Neuronal stem cell (in vitro differentiated cells): ENCODE data around the gene COL11A1.
"Not testable (repeated sequence)": the region's sequence is repeated elsewhere in the genome, so short reads cannot be mapped to it uniquely, and the experiment has no call there.

ENCODE experiments used
- DNase-seq: peaks from one replicate; pipeline ENCODE4 v3.0.0-alpha.2; 2013; ENCODE audit warnings: low spot score
- H2AFZ ChIP-seq: one replicate; pipeline ENCODE4 v1.6.1; 2013; ENCODE audit warnings: mild to moderate bottlenecking, low read length, inconsistent platforms
- H2AK5ac ChIP-seq: 2 replicates; pipeline ENCODE4 v1.6.1; 2013; ENCODE audit warnings: low read depth, mild to moderate bottlenecking, inconsistent platforms, low read length, moderate library complexity, mixed read lengths
- H2BK120ac ChIP-seq: 2 replicates; pipeline ENCODE4 v1.6.1; 2013; ENCODE audit warnings: low read depth, mild to moderate bottlenecking, inconsistent platforms, low read length, moderate library complexity, mixed read lengths
- H2BK12ac ChIP-seq: one replicate; pipeline ENCODE4 v1.6.1; 2013; ENCODE audit warnings: low read length, inconsistent platforms
- H2BK15ac ChIP-seq: 2 replicates; pipeline ENCODE4 v1.6.1; 2013; ENCODE audit warnings: mild to moderate bottlenecking, low read length, inconsistent platforms, mixed read lengths
- H2BK5ac ChIP-seq: one replicate; pipeline ENCODE4 v1.6.1; 2013; ENCODE audit warnings: inconsistent platforms, mild to moderate bottlenecking, low read length, moderate library complexity
- H3K14ac ChIP-seq: one replicate; pipeline ENCODE4 v1.6.1; 2013; ENCODE audit warnings: low read length, inconsistent platforms
- H3K18ac ChIP-seq: 2 replicates; pipeline ENCODE4 v1.6.1; 2013; ENCODE audit warnings: low read length, inconsistent platforms
- H3K23ac ChIP-seq: 2 replicates; pipeline ENCODE4 v1.6.1; 2013; ENCODE audit warnings: low read depth, mild to moderate bottlenecking, mixed read lengths, low read length, inconsistent platforms; ENCODE audit not compliant: poor library complexity
- H3K27ac ChIP-seq: replicated peaks from 3 replicates; pipeline ENCODE4 v1.5.1; 2013; ENCODE audit warnings: low read length, inconsistent platforms
- H3K27me3 ChIP-seq, 3 experiments: 2 replicates each; pipeline ENCODE4 v1.6.1; 2013; ENCODE audit warnings: low read length in 3 of 3, mild to moderate bottlenecking in 2 of 3, inconsistent platforms in 1 of 3, low read depth in 1 of 3, mixed read lengths in 1 of 3, moderate library complexity in 1 of 3; ENCODE audit not compliant: control insufficient read depth in 3 of 3, insufficient read depth in 3 of 3
- H3K36me3 ChIP-seq, 2 donors: replicated peaks in 1 of 2; 2 replicates each; pipeline ENCODE4 v1.6.1; 2013; ENCODE audit warnings: low read length in 2 of 2; ENCODE audit not compliant: control insufficient read depth in 2 of 2, insufficient read depth in 2 of 2
- H3K4ac ChIP-seq: 2 replicates; pipeline ENCODE4 v1.6.1; 2013; ENCODE audit warnings: inconsistent platforms, mild to moderate bottlenecking, low read length, moderate library complexity
- H3K4me1 ChIP-seq, 2 donors: 1 replicate in 1 of 2; 2 replicates in 1 of 2; pipeline ENCODE4 v1.6.1; 2013; ENCODE audit warnings: low read length in 2 of 2, low read depth in 1 of 2; ENCODE audit not compliant: control insufficient read depth in 2 of 2, insufficient read depth in 1 of 2
- H3K4me2 ChIP-seq: one replicate; pipeline ENCODE4 v1.6.1; 2013; ENCODE audit warnings: mild to moderate bottlenecking, low read length, inconsistent platforms; ENCODE audit not compliant: insufficient read depth, poor library complexity, severe bottlenecking
- H3K4me3 ChIP-seq, 2 donors: 2 replicates each; pipeline ENCODE4 v1.5.1; 2013; ENCODE audit warnings: low read length in 2 of 2, mild to moderate bottlenecking in 2 of 2, inconsistent platforms in 1 of 2, moderate library complexity in 1 of 2
- H3K79me1 ChIP-seq: one replicate; pipeline ENCODE4 v1.6.1; 2013; ENCODE audit warnings: low read depth, mild to moderate bottlenecking, inconsistent platforms, low read length, moderate library complexity
- H3K9ac ChIP-seq: one replicate; pipeline ENCODE4 v1.6.1; 2013; ENCODE audit warnings: mild to moderate bottlenecking, low read depth, low read length, inconsistent platforms; ENCODE audit not compliant: poor library complexity
- H3K9me3 ChIP-seq, 2 donors: replicated peaks in 1 of 2; 2 replicates each; pipeline versions ENCODE3 to v1.6.1; 2013; ENCODE audit warnings: low read length in 2 of 2, mild to moderate bottlenecking in 2 of 2, inconsistent platforms in 1 of 2, low read depth in 1 of 2, mixed read lengths in 1 of 2, moderate library complexity in 1 of 2; ENCODE audit not compliant: control insufficient read depth in 2 of 2, insufficient read depth in 1 of 2
- H4K8ac ChIP-seq: one replicate; pipeline ENCODE4 v1.6.1; 2013; ENCODE audit warnings: low read depth, mild to moderate bottlenecking, inconsistent platforms, low read length, moderate library complexity
- H4K91ac ChIP-seq: one replicate; pipeline ENCODE4 v1.6.1; 2013; ENCODE audit warnings: low read length, low read depth, mild to moderate bottlenecking, inconsistent platforms; ENCODE audit not compliant: poor library complexity
- WGBS, 2 donors: extraction: QIAGEN DNeasy Blood & Tissue Kit; methylation state at CpG; one replicate each; pipeline ENCODE4 v1.1.7; 2013; ENCODE audit warnings: missing lambda C conversion rate in 2 of 2, mixed read lengths in 1 of 2; ENCODE audit not compliant: insufficient read length in 2 of 2, insufficient replicate concordance in 1 of 2; ENCODE audit errors: extremely low coverage in 2 of 2; 5-methylcytosine and 5-hydroxymethylcytosine counted together

COL11A1 gene

DNA sequence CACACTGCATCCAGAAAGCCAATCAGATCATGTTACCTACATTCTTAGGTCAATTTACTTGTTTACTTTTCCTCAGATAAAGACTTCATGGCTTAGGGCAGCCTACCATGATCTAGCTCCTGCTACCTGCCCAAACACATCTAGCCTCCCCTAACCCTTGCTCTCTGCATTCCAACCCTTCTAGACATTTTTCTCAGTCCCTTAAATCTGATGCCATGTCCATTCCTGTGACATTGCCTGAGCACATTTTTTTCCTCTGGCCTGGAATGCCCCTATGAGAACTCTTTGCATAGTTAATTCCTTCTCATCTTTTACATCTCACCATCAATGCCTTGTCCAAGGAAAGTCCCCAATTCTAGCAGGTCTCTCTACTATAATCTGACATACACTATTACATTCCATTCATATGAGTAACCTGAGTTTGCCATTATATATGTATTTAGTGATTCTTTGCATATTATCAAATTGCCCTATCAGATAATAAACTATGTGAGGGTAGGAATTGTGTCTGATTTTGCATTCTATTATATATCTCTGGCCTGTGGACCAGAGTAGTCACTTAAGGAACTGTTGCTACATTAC, 166.9 kb downstream of the COL11A1 start:
- H3K9ac ChIP-seq: no peak overlapping the region
- H2BK5ac ChIP-seq: no peak overlapping the region
- H2AK5ac ChIP-seq: no peak overlapping the region
- H3K79me1 ChIP-seq: no peaks in the 10 kb centered on the region
- H2BK12ac ChIP-seq: no peak overlapping the region
- no peaks in the 10 kb centered on the region for H3K27me3 ChIP-seq
- H2AFZ ChIP-seq: no peak overlapping the region
- H3K14ac ChIP-seq: no peak overlapping the region
- no peak for DNase-seq
- H3K36me3 ChIP-seq: peaks cover 0 to 6% of the 10 kb centered on the region in 2 donors
- H3K4me3 ChIP-seq: no peak overlapping the region
- no peak overlapping the region for H3K27ac ChIP-seq
- H4K8ac ChIP-seq: no peak overlapping the region
- no peaks in the 10 kb centered on the region for H3K9me3 ChIP-seq
- no peak overlapping the region for H2BK15ac ChIP-seq
- no peak overlapping the region for H3K4ac ChIP-seq
- H3K4me2 ChIP-seq: no peak overlapping the region
- no peak overlapping the region for H2BK120ac ChIP-seq
- H4K91ac ChIP-seq: no peak overlapping the region
- H3K23ac ChIP-seq: no peak overlapping the region
- H3K4me1 ChIP-seq: peaks cover 0 to 2% of the 10 kb centered on the region in 2 donors
- no peak overlapping the region for H3K18ac ChIP-seq

- no peak overlapping the region for H3K4me2 ChIP-seq
- H3K27me3 ChIP-seq: no peaks in the 10 kb centered on the region
- H3K14ac ChIP-seq: no peak overlapping the region
- H3K9me3 ChIP-seq: no peaks in the 10 kb centered on the region
- no peak overlapping the region for H2BK12ac ChIP-seq
- no peak overlapping the region for H3K4me3 ChIP-seq
- no peak overlapping the region for H2BK15ac ChIP-seq
- no peak overlapping the region for H4K8ac ChIP-seq
- H3K23ac ChIP-seq: no peak overlapping the region
- no peak overlapping the region for H3K18ac ChIP-seq
- H3K9ac ChIP-seq: no peak overlapping the region
- H3K79me1 ChIP-seq: no peaks in the 10 kb centered on the region
- peaks cover 8 to 9% of the 10 kb centered on the region in 2 donors for H3K36me3 ChIP-seq
- no peak overlapping the region for H4K91ac ChIP-seq
- H3K27ac ChIP-seq: no peak overlapping the region
- DNase-seq: no peak
- H2BK120ac ChIP-seq: no peak overlapping the region
- H2AK5ac ChIP-seq: no peak overlapping the region
- no CpG with 5 or more reads among the region's 3 CpGs for WGBS, 2 donors
- H3K4me1 ChIP-seq: peaks cover 0 to 2% of the 10 kb centered on the region in 2 donors
- H3K4ac ChIP-seq: no peak overlapping the region
- peak overlapping the region; percentile 45 for H2AFZ ChIP-seq
- no peak overlapping the region for H2BK5ac ChIP-seq
Observed at GRCh38 chr1:102937401-102937800, 170.9 kb downstream of the COL11A1 start.

DNA sequence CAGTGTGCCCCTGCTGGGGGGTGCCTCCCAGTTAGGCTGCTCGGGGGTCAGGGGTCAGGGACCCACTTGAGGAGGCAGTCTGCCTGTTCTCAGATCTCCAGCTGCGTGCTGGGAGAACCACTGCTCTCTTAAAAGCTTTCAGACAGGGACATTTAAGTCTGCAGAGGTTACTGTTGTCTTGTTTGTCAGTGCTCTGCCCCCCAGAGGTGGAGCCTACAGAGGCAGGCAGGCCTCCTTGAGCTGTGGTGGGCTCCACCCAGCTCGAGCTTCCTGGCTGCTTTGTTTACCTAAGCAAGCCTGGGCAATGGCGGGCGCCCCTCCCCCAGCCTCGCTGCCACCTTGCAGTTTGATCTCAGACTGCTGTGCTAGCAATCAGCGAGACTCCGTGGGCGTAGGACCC, 175.0 kb downstream of the COL11A1 start:
- not testable (repeated sequence) for H3K27ac ChIP-seq, H3K23ac ChIP-seq, H2BK15ac ChIP-seq, H3K18ac ChIP-seq, H3K4me1 ChIP-seq, H3K14ac ChIP-seq, H2BK5ac ChIP-seq, DNase-seq, H3K27me3 ChIP-seq, H3K9ac ChIP-seq, H2BK120ac ChIP-seq, H3K4me2 ChIP-seq, H4K8ac ChIP-seq, H4K91ac ChIP-seq, H3K36me3 ChIP-seq, H3K4me3 ChIP-seq, H2BK12ac ChIP-seq, H2AFZ ChIP-seq, H2AK5ac ChIP-seq, H3K9me3 ChIP-seq, H3K4ac ChIP-seq, H3K79me1 ChIP-seq
- WGBS, 2 donors: no CpG with 5 or more reads among the region's 9 CpGs

DNA sequence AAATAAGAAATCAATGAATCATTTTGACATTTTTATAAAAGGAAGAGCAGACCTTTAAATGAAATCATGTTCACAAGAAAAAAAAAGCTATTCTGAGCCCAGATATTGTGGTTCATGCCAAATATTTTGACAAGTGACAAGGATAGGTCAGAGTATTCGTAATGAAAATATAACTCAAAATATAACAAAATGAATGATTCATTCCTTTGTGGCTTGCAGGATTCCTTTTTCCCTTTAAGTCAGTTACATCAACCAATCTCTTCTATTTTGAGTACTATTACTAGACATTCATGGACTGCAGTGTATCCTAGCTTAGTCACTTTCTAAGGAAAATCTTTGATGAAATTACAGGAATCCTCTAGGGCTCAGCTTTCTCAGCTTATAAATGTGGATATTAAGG, 188.7 kb downstream of the COL11A1 start:
- H3K9me3 ChIP-seq: no peaks in the 10 kb centered on the region
- H3K14ac ChIP-seq: no peak overlapping the region
- H3K9ac ChIP-seq: no peak overlapping the region
- H2BK120ac ChIP-seq: no peak overlapping the region
- no peak overlapping the region for H3K27ac ChIP-seq
- H3K4me2 ChIP-seq: no peak overlapping the region
- DNase-seq: no peak
- no peak overlapping the region for H2BK15ac ChIP-seq
- H4K91ac ChIP-seq: no peak overlapping the region
- no peak overlapping the region for H4K8ac ChIP-seq
- H2BK12ac ChIP-seq: no peak overlapping the region
- no peak overlapping the region for H2BK5ac ChIP-seq
- peaks cover 0 to 3% of the 10 kb centered on the region in 2 donors for H3K36me3 ChIP-seq
- no peak overlapping the region for H3K4me3 ChIP-seq
- H2AFZ ChIP-seq: no peak overlapping the region
- no peaks in the 10 kb centered on the region for H3K27me3 ChIP-seq
- no peak overlapping the region for H3K4ac ChIP-seq
- H3K18ac ChIP-seq: no peak overlapping the region
- H3K4me1 ChIP-seq: no peaks in the 10 kb centered on the region
- no CpG with 5 or more reads among the region's 1 CpG for WGBS, 2 donors
- no peak overlapping the region for H3K23ac ChIP-seq
- no peak overlapping the region for H2AK5ac ChIP-seq
- no peaks in the 10 kb centered on the region for H3K79me1 ChIP-seq
